T-helper 2 cell treated with Interferon-gamma antibody and Interleukin-4, amounts not matched to agents 5 μg/mL and 100 μg/mL, for 36 hours (primary cell): Measurements from ENCODE around the gene GCNT1.

Source experiments
- DNase-seq: peaks from one replicate; pipeline ENCODE4 v3.0.0; 2021; ENCODE audit warnings: low spot score
- H3K27ac Mint-ChIP-seq: one replicate; pipeline ENCODE4 v1.8.0; 2021; ENCODE audit warnings: mild to moderate bottlenecking, mixed read lengths
- H3K27me3 Mint-ChIP-seq: one replicate; pipeline ENCODE4 v1.8.0; 2021; ENCODE audit warnings: low read depth, mixed read lengths
- H3K36me3 Mint-ChIP-seq: one replicate; pipeline ENCODE4 v1.8.0; 2021; ENCODE audit warnings: low read depth, mixed read lengths
- H3K4me1 Mint-ChIP-seq: one replicate; pipeline ENCODE4 v1.8.0; 2021; ENCODE audit warnings: low read depth, mixed read lengths
- H3K4me3 Mint-ChIP-seq: one replicate; pipeline ENCODE4 v1.8.0; 2022; ENCODE audit warnings: mild to moderate bottlenecking, moderate library complexity, mixed read lengths
- H3K9me3 Mint-ChIP-seq: one replicate; pipeline ENCODE4 v1.8.0; 2021; ENCODE audit warnings: mixed read lengths

GCNT1 gene

DNA sequence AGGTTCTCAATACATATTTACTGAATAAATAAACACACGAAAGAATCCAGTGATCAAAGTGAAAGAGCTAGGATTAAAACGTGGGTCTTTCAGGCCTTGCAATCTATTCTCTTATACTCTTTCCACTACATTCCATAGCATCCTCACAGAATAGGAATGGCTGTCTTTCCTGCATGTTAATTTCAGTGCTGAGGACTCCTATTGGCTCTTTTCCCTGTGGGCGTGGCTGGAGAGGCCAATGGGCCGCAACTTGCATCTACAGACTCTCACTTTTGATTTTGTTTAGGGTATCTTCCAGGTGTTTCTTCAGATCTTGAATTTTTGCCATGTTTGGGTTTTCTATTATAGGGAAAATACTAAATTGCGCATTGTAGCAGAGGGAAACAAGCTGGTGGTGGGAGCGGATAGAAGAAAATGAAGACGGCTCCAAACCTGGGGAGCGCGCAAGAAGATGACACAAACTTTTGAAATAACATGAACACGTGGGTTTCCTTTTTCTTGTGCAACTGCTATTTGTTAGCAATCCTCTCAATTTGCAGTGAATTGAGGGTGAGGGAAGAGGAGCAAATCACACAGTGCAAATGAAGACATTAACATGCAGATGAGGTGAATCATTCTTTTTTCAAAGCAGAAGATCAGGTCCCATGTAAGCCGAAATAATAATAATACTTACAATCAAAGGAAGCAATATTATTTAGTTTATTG lies 93.9 kb downstream of the GCNT1 start:
- no peaks in the 10 kb centered on the region for H3K36me3 Mint-ChIP-seq
- no peak for DNase-seq
- peaks cover 4% of the 10 kb centered on the region for H3K4me1 Mint-ChIP-seq
- H3K27ac Mint-ChIP-seq: no peak overlapping the region
- peaks cover 21% of the 10 kb centered on the region for H3K27me3 Mint-ChIP-seq
- no peaks in the 10 kb centered on the region for H3K9me3 Mint-ChIP-seq
- H3K4me3 Mint-ChIP-seq: no peak overlapping the region

DNA sequence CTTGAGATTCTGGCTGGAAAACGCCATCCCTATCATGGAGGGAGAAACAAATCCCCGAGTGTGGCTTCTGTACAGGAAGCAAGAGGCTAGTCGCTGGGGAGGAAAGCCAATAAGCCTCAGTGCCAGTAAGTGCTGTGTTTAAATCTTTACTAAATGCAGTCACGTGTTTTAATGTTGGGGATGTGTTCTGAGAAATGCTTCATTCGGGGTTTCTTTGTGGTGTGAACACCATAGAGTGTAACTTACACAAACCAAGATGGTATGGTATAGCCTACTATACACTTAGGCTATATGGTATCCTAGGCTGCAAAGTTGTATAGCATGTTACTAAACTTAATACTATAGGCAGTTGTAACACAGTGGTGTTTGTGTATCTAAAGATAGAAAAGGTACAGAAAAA lies 94.7 kb downstream of the GCNT1 start:
- H3K9me3 Mint-ChIP-seq: peaks cover 6% of the 10 kb centered on the region
- H3K27ac Mint-ChIP-seq: no peak overlapping the region
- H3K27me3 Mint-ChIP-seq: peaks cover 21% of the 10 kb centered on the region
- H3K36me3 Mint-ChIP-seq: no peaks in the 10 kb centered on the region
- H3K4me1 Mint-ChIP-seq: peaks cover 4% of the 10 kb centered on the region
- no peak overlapping the region for H3K4me3 Mint-ChIP-seq
- no peak for DNase-seq
